ENCODE results near the gene SERPINB4. TPM values are rescaled to one million over a fixed set of nuclear protein-coding genes. Genes with fewer than 3 reads are reported as not detected.

The SERPINB4 gene
- total RNA-seq, 2 experiments from 2014 or later: not detected

GRCh38 chr18:63603772-63604171, 40.3 kb downstream of the SERPINB4 start:
- H3K9me3 Mint-ChIP-seq: no peaks in the 10 kb centered on the region
- H3K27ac Mint-ChIP-seq: no peak overlapping the region

GRCh38 chr18:63603355-63603754, 40.7 kb downstream of the SERPINB4 start:
- no peaks in the 10 kb centered on the region for H3K4me1 Mint-ChIP-seq
- H3K9me3 Mint-ChIP-seq: no peaks in the 10 kb centered on the region

More at GRCh38 chr18:63603772-63604171, 40.3 kb downstream of the SERPINB4 start:
- DNase-seq: no peak
- no peak overlapping the region for H3K4me3 Mint-ChIP-seq
- no peaks in the 10 kb centered on the region for H3K36me3 Mint-ChIP-seq
- no peaks in the 10 kb centered on the region for H3K27me3 Mint-ChIP-seq
- H3K4me1 Mint-ChIP-seq: no peaks in the 10 kb centered on the region

GRCh38 chr18:63596964-63597363, 47.1 kb downstream of the SERPINB4 start:
- DNase-seq: no peak
- Mint-ChIP-seq H3K4me1 (no peaks in the 10 kb centered on the region), H3K27ac (no peak overlapping the region), H3K27me3 (no peaks in the 10 kb centered on the region), H3K9me3 (no peaks in the 10 kb centered on the region), H3K36me3 (no peaks in the 10 kb centered on the region), H3K4me3 (no peak overlapping the region)

More at GRCh38 chr18:63603355-63603754, 40.7 kb downstream of the SERPINB4 start:
- no peak overlapping the region for H3K4me3 Mint-ChIP-seq
- no peak for DNase-seq
- no peaks in the 10 kb centered on the region for H3K36me3 Mint-ChIP-seq
- H3K27ac Mint-ChIP-seq: no peak overlapping the region
- H3K27me3 Mint-ChIP-seq: no peaks in the 10 kb centered on the region

- Mint-ChIP-seq H3K27ac (no peak overlapping the region), H3K4me1 (no peaks in the 10 kb centered on the region), H3K27me3 (no peaks in the 10 kb centered on the region), H3K9me3 (no peaks in the 10 kb centered on the region), H3K4me3 (no peak overlapping the region), H3K36me3 (no peaks in the 10 kb centered on the region)
- no peak for DNase-seq
Observed at GRCh38 chr18:63592471-63592870, 51.6 kb downstream of the SERPINB4 start.

- DNase-seq: no peak
- no peaks in the 10 kb centered on the region for H3K9me3 Mint-ChIP-seq
- H3K4me3 Mint-ChIP-seq: no peak overlapping the region
- H3K27ac Mint-ChIP-seq: no peak overlapping the region
- H3K4me1 Mint-ChIP-seq: no peaks in the 10 kb centered on the region
- no peaks in the 10 kb centered on the region for H3K27me3 Mint-ChIP-seq
- H3K36me3 Mint-ChIP-seq: no peaks in the 10 kb centered on the region
Observed at GRCh38 chr18:63591725-63592124, 52.3 kb downstream of the SERPINB4 start.

GRCh38 chr18:63590966-63591695, 52.9 kb downstream of the SERPINB4 start:
- Mint-ChIP-seq H3K4me1 (no peaks in the 10 kb centered on the region), H3K27me3 (no peaks in the 10 kb centered on the region), H3K27ac (no peak overlapping the region), H3K9me3 (no peaks in the 10 kb centered on the region), H3K36me3 (no peaks in the 10 kb centered on the region), H3K4me3 (no peak overlapping the region)
- DNase-seq: no peak

- Mint-ChIP-seq H3K4me3 (no peak overlapping the region), H3K4me1 (no peaks in the 10 kb centered on the region), H3K9me3 (no peaks in the 10 kb centered on the region), H3K27ac (no peak overlapping the region), H3K36me3 (no peaks in the 10 kb centered on the region), H3K27me3 (no peaks in the 10 kb centered on the region)
- DNase-seq: no peak
Observed at GRCh38 chr18:63590373-63590772, 53.7 kb downstream of the SERPINB4 start.

GRCh38 chr18:63588909-63589308, 55.1 kb downstream of the SERPINB4 start:
- Mint-ChIP-seq H3K27me3 (no peaks in the 10 kb centered on the region), H3K4me1 (no peaks in the 10 kb centered on the region), H3K36me3 (no peaks in the 10 kb centered on the region), H3K27ac (no peak overlapping the region), H3K4me3 (no peak overlapping the region), H3K9me3 (no peaks in the 10 kb centered on the region)
- DNase-seq: no peak

Other genes starting within 250 kb of the SERPINB4 start
- 10 to 100 TPM; 43.3 to 47.3 TPM for gene VPS4B, start 221.8 kb downstream of the SERPINB4 start, total RNA-seq
- gene SERPINB5, start 167.3 kb downstream of the SERPINB4 start, total RNA-seq: not detected
- not detected for gene SERPINB12, start 101.9 kb downstream of the SERPINB4 start, total RNA-seq
- gene SERPINB13, start 56.9 kb downstream of the SERPINB4 start, total RNA-seq: not detected
- gene SERPINB3, start 17.6 kb upstream of the SERPINB4 start, total RNA-seq: not detected
- not detected for gene SERPINB11, start 58.7 kb upstream of the SERPINB4 start, total RNA-seq
- not detected for gene SERPINB7, start 131.2 kb upstream of the SERPINB4 start, total RNA-seq
- gene SERPINB2, start 243.4 kb upstream of the SERPINB4 start, total RNA-seq: not detected